Kidney epithelial cell (primary cell): ENCODE measurements around the gene RACGAP1. TPM values are rescaled to one million over a fixed set of nuclear protein-coding genes. Genes with fewer than 3 reads are reported as not detected.

Experiments used
- DNase-seq: peaks from one replicate; pipeline ENCODE4 v3.0.0-alpha.2; 2010; ENCODE audit warnings: low read depth
- H3K27me3 ChIP-seq: 2 replicates; pipeline ENCODE4 v1.6.0; 2011; ENCODE audit warnings: low read length; ENCODE audit not compliant: control insufficient read depth, insufficient read depth
- H3K36me3 ChIP-seq: 2 replicates; pipeline ENCODE4 v1.5.1; 2011; ENCODE audit warnings: low read length; ENCODE audit not compliant: control insufficient read depth, insufficient read depth
- H3K4me3 ChIP-seq: 2 replicates; pipeline ENCODE4 v1.5.1; 2011; ENCODE audit warnings: low read depth, mild to moderate bottlenecking, control low read depth, low read length
- CTCF ChIP-seq: IDR thresholded peaks from 2 replicates; pipeline ENCODE4 v1.5.1; 2011; ENCODE audit warnings: mild to moderate bottlenecking, moderate library complexity, low read length, control low read depth, inconsistent platforms; ENCODE audit not compliant: insufficient read depth, poor library complexity, severe bottlenecking
- total RNA-seq: library from RNA; depleted of rRNA; stranded (reverse); fragments of >200 nt; gene quantifications from 2 replicates; pipeline ENCODE4 v1.2.3, GENCODE V29; 2015

RACGAP1 gene
- total RNA-seq, 1 donor from 2014 or later = 12.1 TPM

- Histone ChIP-seq H3K36me3 (no peaks in the 10 kb centered on the region), H3K4me3 (no peak overlapping the region), H3K27me3 (no peaks in the 10 kb centered on the region)
- no peak for TF ChIP-seq CTCF
- DNase-seq = no peak
Measured at GRCh38 chr12:49946086-49946485, 79.2 kb downstream of the RACGAP1 start.

- peak; percentile 28 for DNase-seq
- H3K36me3 ChIP-seq = no peaks in the 10 kb centered on the region
- no peak overlapping the region for H3K4me3 ChIP-seq
Measured at GRCh38 chr12:49945394-49946080, 79.8 kb downstream of the RACGAP1 start.

GRCh38 chr12:49944718-49945117 lies 80.6 kb downstream of the RACGAP1 start:
- Histone ChIP-seq H3K4me3 (no peak overlapping the region), H3K36me3 (no peaks in the 10 kb centered on the region), H3K27me3 (no peaks in the 10 kb centered on the region)
- DNase-seq = no peak
- TF ChIP-seq CTCF = no peak

More at GRCh38 chr12:49945394-49946080, 79.8 kb downstream of the RACGAP1 start:
- peak; percentile 93 for TF ChIP-seq CTCF
- H3K27me3 ChIP-seq = no peaks in the 10 kb centered on the region

- TF ChIP-seq CTCF = no peak
- H3K36me3 ChIP-seq = no peaks in the 10 kb centered on the region
- DNase-seq = no peak
- no peaks in the 10 kb centered on the region for H3K27me3 ChIP-seq
- no peak overlapping the region for H3K4me3 ChIP-seq
Measured at GRCh38 chr12:49944046-49944445, 81.2 kb downstream of the RACGAP1 start.

GRCh38 chr12:49943625-49943960 lies 81.7 kb downstream of the RACGAP1 start:
- H3K4me3 ChIP-seq = no peak overlapping the region
- no peak for DNase-seq
- no peaks in the 10 kb centered on the region for H3K27me3 ChIP-seq
- no peak for TF ChIP-seq CTCF
- H3K36me3 ChIP-seq = no peaks in the 10 kb centered on the region
